Heart left ventricle (tissue), 16 donors: Measurements from ENCODE around the gene CACTIN. TPM values are rescaled to one million over a fixed set of nuclear protein-coding genes. Genes with fewer than 3 reads are reported as not detected.

Experiments
- ATAC-seq, 4 donors: fragments of 200-7000 bp; cut with Tn5 transposase; one replicate each; pipeline ENCODE4 v1.9.1; 2020 to 2022; ENCODE audit warnings: moderate library complexity in 4 of 4, mild to moderate bottlenecking in 3 of 4, moderate number of reproducible peaks in 1 of 4
- DNase-seq, 5 donors: peaks; one replicate each; pipeline ENCODE4 v3.0.0-alpha.2; 2020
- H3K27ac ChIP-seq, 12 donors: fragments of 200-600 bp; sonication (generic) in 4 of 12; one replicate each; pipeline versions ENCODE4 v1.5.0 to v1.8.0; 2016 to 2022; ENCODE audit warnings: mild to moderate bottlenecking in 2 of 12
- H3K27me3 ChIP-seq, 9 donors: fragments of 200-600 bp; sonication (generic) in 2 of 9; one replicate each; pipeline versions ENCODE4 v1.5.1 to v1.8.0; 2016 to 2022; ENCODE audit warnings: mild to moderate bottlenecking in 3 of 9
- H3K36me3 ChIP-seq, 9 donors: fragments of 200-600 bp; sonication (generic) in 2 of 9; one replicate each; pipeline versions ENCODE4 v1.5.0 to v1.8.0; 2018 to 2022; ENCODE audit warnings: mild to moderate bottlenecking in 2 of 9
- H3K4me1 ChIP-seq, 12 donors: fragments of 200-600 bp; sonication (generic) in 4 of 12; one replicate each; pipeline versions ENCODE4 v1.5.0 to v1.8.0; 2016 to 2022; ENCODE audit warnings: mild to moderate bottlenecking in 3 of 12
- H3K4me3 ChIP-seq, 12 donors: fragments of 200-600 bp; sonication (generic) in 4 of 12; one replicate each; pipeline versions ENCODE4 v1.5.0 to v1.8.0; 2017 to 2022; ENCODE audit warnings: mild to moderate bottlenecking in 9 of 12, moderate library complexity in 4 of 12
- H3K9me3 ChIP-seq, 12 donors: fragments of 200-600 bp; sonication (generic) in 4 of 12; one replicate each; pipeline versions ENCODE4 v1.5.0 to v1.8.0; 2016 to 2022; ENCODE audit warnings: mild to moderate bottlenecking in 1 of 12
- CTCF ChIP-seq, 12 donors: fragments of 200-600 bp; sonication (generic) in 4 of 12; IDR thresholded peaks; one replicate each; pipeline versions ENCODE4 v1.5.0 to v1.8.0; 2018 to 2022; ENCODE audit warnings: antibody characterized with exemption in 12 of 12, mild to moderate bottlenecking in 5 of 12
- POLR2A ChIP-seq, 2 donors: fragments of 450-650 bp; IDR thresholded peaks; one replicate each; pipeline ENCODE4 v1.6.1; 2017; ENCODE audit warnings: antibody characterized with exemption in 2 of 2, mild to moderate bottlenecking in 2 of 2, moderate library complexity in 2 of 2
- WGBS, 4 donors: extraction: QIAGEN DNeasy Blood & Tissue Kit in 2 of 4; methylation state at CpG; one replicate each; pipeline versions ENCODE4 v1.1.5 to v1.1.7; 2013 to 2018; 5-methylcytosine and 5-hydroxymethylcytosine counted together
- intact Hi-C, 10 donors: fragments of 100-400 bp; cut with DNase I; formaldehyde crosslinking; loops; one replicate each; pipeline versions ENCODE4 v1.11.1 to v1.14.2; 2022
- polyA plus RNA-seq, 2 donors: library from polyadenylated mRNA; stranded (reverse); fragments of 200-250 nt; gene quantifications; one replicate each; pipeline ENCODE4 v1.2.3, GENCODE V29; 2013
- total RNA-seq, 9 donors: library from RNA; depleted of rRNA in 2 of 9; stranded (reverse); fragments of >200 nt in 2 of 9; fragmentation: NEBNext Ultra II Directional in 3 of 9; extraction: Animal tissue kit (Norgen Biotek cat#: 25700) in 3 of 9; gene quantifications; one replicate each; pipeline versions ENCODE4 v1.1.0 to v1.2.4, GENCODE V29; 2016 to 2023
- donor health status: ischemic (EF 13 %, LVEDD 7.1; RV severe dilation, severe dysfunction).
- donor health status: healthy with polysubstance abuse.
- donor health status: DM: no; HTN: yes; CAD: no.
- donor health status: DM: no; HTN: no; CAD: no.
- donor health status: ischemic (EF 25% LVEDD 6.9; RV normal size, moderate dysfunction).
- donor health status: ischemic (EF 25% LVEDD 5.7; RV mildly dilated, moderate dysfunction).
- donor health status: healthy.
- donor health status: DM: yes; HTN: yes; CAD: no.
- donor health status: ischemic (EF 35%, LVEDD 5.7; RV mildly dilated, moderate dysfunction).
- donor health status: nonischemic (EF 11% LVEDD 7.7; RV severe dilation, severe dysfunction).
- donor health status: DM: yes; HTN: yes; CAD: no.
- donor health status: PGD.
- donor health status: ischemic (EF 29% LVEDD 5.4; RV normal size, mild dysfunction).
- donor health status: nonischemic (EF 23%, LVEDD 6.1; RV moderate dilation, normal function).

The CACTIN gene
- total and polyA plus RNA-seq, 11 donors = 9.8 to 23.4 (median 14.1) TPM

GRCh38 chr19:3578390-3578789 is 48.2 kb downstream of the CACTIN start:
- ATAC-seq = no peak
- H3K4me3 ChIP-seq = no peak overlapping the region
- no peaks in the 10 kb centered on the region for H3K27me3 ChIP-seq
- TF ChIP-seq POLR2A (IDR thresholded peaks at IDR 0.05) = no peak
- H3K4me1 ChIP-seq = peaks cover 0 to 26% (median 15%) of the 10 kb centered on the region in 12 donors
- 86 to 88% (median 87%) methylated on average over 11 to 17 of the region's 17 CpGs for WGBS, 4 donors
- H3K9me3 ChIP-seq = no peaks in the 10 kb centered on the region
- DNase-seq = no peak
- no peak overlapping the region for H3K27ac ChIP-seq
- intact Hi-C loops = no loop called here
- H3K36me3 ChIP-seq = peaks cover 0 to 9% (median 0%) of the 10 kb centered on the region in 9 donors

- no peak for DNase-seq
- WGBS, 4 donors = 87 to 90% (median 89%) methylated on average over 44 to 60 of the region's 60 CpGs
- TF ChIP-seq POLR2A (IDR thresholded peaks at IDR 0.05) (no peak), CTCF (IDR thresholded peaks at IDR 0.05) (no peak)
- Histone ChIP-seq H3K27me3 (no peaks in the 10 kb centered on the region), H3K27ac (peak overlapping the region in 1 of 12 donors; percentile 77), H3K9me3 (no peaks in the 10 kb centered on the region), H3K4me3 (no peak overlapping the region), H3K36me3 (peaks cover 0 to 9% (median 0%) of the 10 kb centered on the region in 9 donors), H3K4me1 (peaks cover 0 to 30% (median 17%) of the 10 kb centered on the region in 12 donors)
- ATAC-seq = no peak
- intact Hi-C loops = no loop called here
These were observed 48.8 kb downstream of the CACTIN start for GRCh38 chr19:3577723-3578344.

- intact Hi-C loops = no loop called here
These were observed 49.7 kb downstream of the CACTIN start for GRCh38 chr19:3576696-3577443.

More at GRCh38 chr19:3576696-3577443, 49.7 kb downstream of the CACTIN start:
- H3K4me1 ChIP-seq = peaks cover 0 to 35% (median 21%) of the 10 kb centered on the region in 12 donors
- no peak for TF ChIP-seq CTCF (IDR thresholded peaks at IDR 0.05)
- no peak for TF ChIP-seq POLR2A (IDR thresholded peaks at IDR 0.05)
- peaks cover 0 to 9% (median 0%) of the 10 kb centered on the region in 9 donors for H3K36me3 ChIP-seq
- ATAC-seq = peak in 3 of 4 donors; percentile 9 to 18 (median 9)
- no peaks in the 10 kb centered on the region for H3K27me3 ChIP-seq
- peak overlapping the region in 9 of 12 donors; percentile 35 to 56 (median 43) for H3K4me3 ChIP-seq
- DNase-seq = peak; percentile 54 to 82 (median 72)
- 37 to 61% (median 45%) methylated on average over 52 to 66 of the region's 78 CpGs for WGBS, 4 donors
- H3K27ac ChIP-seq = peak overlapping the region in 3 of 12 donors; percentile 29 to 77 (median 30)
- no peaks in the 10 kb centered on the region for H3K9me3 ChIP-seq
